Osteoblast (primary cell): ENCODE data around the gene PLEKHA6. TPM values are rescaled to one million over a fixed set of nuclear protein-coding genes. Genes with fewer than 3 reads are reported as not detected.

Experiments used
- DNase-seq: peaks from one replicate; pipeline ENCODE4 v3.0.0; 2011; ENCODE audit warnings: low spot score, mixed read lengths; ENCODE audit not compliant: insufficient read length; ENCODE audit errors: missing footprints
- H2AFZ ChIP-seq: 2 replicates; pipeline ENCODE4 v1.6.0; 2011; ENCODE audit warnings: mild to moderate bottlenecking, low read length
- H3K27ac ChIP-seq: 2 replicates; pipeline ENCODE4 v1.5.1; 2011; ENCODE audit warnings: mild to moderate bottlenecking, low read depth, low read length, moderate library complexity
- H3K27me3 ChIP-seq: 2 replicates; pipeline ENCODE4 v1.6.0; 2012; ENCODE audit warnings: mild to moderate bottlenecking, control low read depth, inconsistent platforms, low read length, moderate library complexity; ENCODE audit not compliant: insufficient read depth
- H3K36me3 ChIP-seq: 2 replicates; pipeline ENCODE4 v1.5.1; 2011; ENCODE audit warnings: mild to moderate bottlenecking, low read length, control low read depth, moderate library complexity; ENCODE audit not compliant: insufficient read depth
- H3K4me1 ChIP-seq: 2 replicates; pipeline ENCODE4 v1.5.1; 2011; ENCODE audit warnings: mild to moderate bottlenecking, low read length, control low read depth, moderate library complexity; ENCODE audit not compliant: insufficient read depth
- H3K4me2 ChIP-seq: 2 replicates; pipeline ENCODE4 v1.6.0; 2011; ENCODE audit warnings: mild to moderate bottlenecking, low read length; ENCODE audit not compliant: insufficient read depth
- H3K4me3 ChIP-seq: fragments of 200-600 bp; sonication (generic); 3 replicates; pipeline ENCODE4 v1.5.1; 2012; ENCODE audit warnings: mild to moderate bottlenecking, low read length, inconsistent platforms; ENCODE audit not compliant: insufficient read depth
- H3K79me2 ChIP-seq: 2 replicates; pipeline ENCODE4 v1.6.0; 2012; ENCODE audit warnings: mild to moderate bottlenecking, low read length, control low read depth, inconsistent platforms; ENCODE audit not compliant: insufficient read depth
- H3K9me3 ChIP-seq: 2 replicates; pipeline ENCODE4 v1.5.1; 2011; ENCODE audit warnings: low read depth, low read length, control low read depth
- H4K20me1 ChIP-seq: 2 replicates; pipeline ENCODE4 v1.6.0; 2012; ENCODE audit warnings: mild to moderate bottlenecking, low read length, control low read depth; ENCODE audit not compliant: insufficient read depth
- small RNA-seq: library from RNA; depleted of rRNA; stranded (forward); fragments of <200 nt; gene quantifications from one replicate; pipeline ENCODE3, GENCODE V24; 2012
- total RNA-seq: library from RNA; depleted of rRNA; stranded (reverse); fragments of >200 nt; gene quantifications from 2 replicates; pipeline ENCODE4 v1.2.3, GENCODE V29; 2012
- TF ChIP-seq, protein P1 (sequence below): IDR thresholded peaks from 2 replicates; pipeline ENCODE4 v1.5.1; 2011; ENCODE audit warnings: mild to moderate bottlenecking, low read depth, low read length, moderate library complexity; ENCODE audit errors: extremely low read depth

The PLEKHA6 gene
- total RNA-seq, 1 donor, result 0.36 TPM

DNA sequence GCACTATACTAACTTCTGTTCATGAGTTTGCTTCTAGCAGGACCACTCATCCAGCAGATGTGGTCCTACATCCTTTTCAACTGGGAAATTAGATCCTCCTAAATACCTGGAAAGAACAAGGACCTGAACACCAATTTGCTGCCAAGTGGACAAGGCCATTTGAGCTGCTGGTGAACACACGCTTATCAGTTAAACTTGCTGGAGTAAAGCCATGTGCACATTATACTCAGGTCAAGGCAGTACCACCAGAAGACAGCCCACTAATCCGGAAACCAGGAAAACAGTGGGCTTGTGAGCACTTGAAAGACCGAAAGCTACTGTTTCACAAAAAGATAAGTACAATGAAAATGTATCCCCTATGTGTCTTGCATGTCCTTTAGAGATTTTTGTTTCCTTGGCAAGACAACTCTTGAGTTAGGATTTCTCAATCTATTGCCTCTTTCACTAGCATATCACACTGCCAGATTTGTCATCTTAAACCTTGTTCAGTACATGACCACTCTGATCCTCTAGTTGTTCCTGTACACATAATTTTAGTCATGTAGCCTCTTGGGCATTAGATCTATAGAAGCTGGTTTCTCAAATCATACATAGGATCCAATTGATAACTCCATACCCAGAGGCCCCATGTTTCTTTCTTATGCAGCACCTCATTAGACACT is 189.1 kb downstream of the PLEKHA6 start:
- TF ChIP-seq, protein P1, sequence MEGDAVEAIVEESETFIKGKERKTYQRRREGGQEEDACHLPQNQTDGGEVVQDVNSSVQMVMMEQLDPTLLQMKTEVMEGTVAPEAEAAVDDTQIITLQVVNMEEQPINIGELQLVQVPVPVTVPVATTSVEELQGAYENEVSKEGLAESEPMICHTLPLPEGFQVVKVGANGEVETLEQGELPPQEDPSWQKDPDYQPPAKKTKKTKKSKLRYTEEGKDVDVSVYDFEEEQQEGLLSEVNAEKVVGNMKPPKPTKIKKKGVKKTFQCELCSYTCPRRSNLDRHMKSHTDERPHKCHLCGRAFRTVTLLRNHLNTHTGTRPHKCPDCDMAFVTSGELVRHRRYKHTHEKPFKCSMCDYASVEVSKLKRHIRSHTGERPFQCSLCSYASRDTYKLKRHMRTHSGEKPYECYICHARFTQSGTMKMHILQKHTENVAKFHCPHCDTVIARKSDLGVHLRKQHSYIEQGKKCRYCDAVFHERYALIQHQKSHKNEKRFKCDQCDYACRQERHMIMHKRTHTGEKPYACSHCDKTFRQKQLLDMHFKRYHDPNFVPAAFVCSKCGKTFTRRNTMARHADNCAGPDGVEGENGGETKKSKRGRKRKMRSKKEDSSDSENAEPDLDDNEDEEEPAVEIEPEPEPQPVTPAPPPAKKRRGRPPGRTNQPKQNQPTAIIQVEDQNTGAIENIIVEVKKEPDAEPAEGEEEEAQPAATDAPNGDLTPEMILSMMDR, result no peak
- H3K27ac ChIP-seq, result no peak overlapping the region
- no peaks in the 10 kb centered on the region for H4K20me1 ChIP-seq
- H3K4me3 ChIP-seq, result no peak overlapping the region
- H3K4me2 ChIP-seq, result no peak overlapping the region
- H3K79me2 ChIP-seq, result no peaks in the 10 kb centered on the region
- H3K27me3 ChIP-seq, result peaks cover under 1% of the 10 kb centered on the region
- peaks cover 13% of the 10 kb centered on the region for H3K4me1 ChIP-seq
- DNase-seq, result no peak
- H3K36me3 ChIP-seq, result no peaks in the 10 kb centered on the region
- H3K9me3 ChIP-seq, result peaks cover 5% of the 10 kb centered on the region
- no peak overlapping the region for H2AFZ ChIP-seq

DNA sequence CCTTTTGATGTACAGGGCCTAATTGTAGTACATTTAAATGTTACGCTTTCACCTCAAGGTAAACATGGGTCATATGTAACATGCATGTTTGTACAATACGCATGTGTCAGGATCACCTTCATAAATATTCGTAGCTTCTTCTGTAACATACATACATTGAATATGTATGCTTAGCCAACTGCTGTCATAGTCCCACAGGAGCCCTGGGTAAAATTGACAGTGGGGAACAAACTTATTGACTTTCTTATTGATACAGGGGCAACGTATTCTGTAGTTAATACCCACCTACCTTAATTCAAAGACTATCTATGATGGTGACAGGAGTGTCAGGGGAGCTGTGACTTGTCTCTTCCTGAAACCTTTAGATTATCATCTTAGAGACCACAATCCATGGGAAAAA is 189.9 kb downstream of the PLEKHA6 start:
- DNase-seq, result no peak
- H3K79me2 ChIP-seq, result no peaks in the 10 kb centered on the region
- no peaks in the 10 kb centered on the region for H3K27me3 ChIP-seq
- no peak overlapping the region for H2AFZ ChIP-seq
- H3K36me3 ChIP-seq, result no peaks in the 10 kb centered on the region
- peaks cover 5% of the 10 kb centered on the region for H3K9me3 ChIP-seq
- H4K20me1 ChIP-seq, result no peaks in the 10 kb centered on the region
- H3K4me2 ChIP-seq, result no peak overlapping the region
- peaks cover 13% of the 10 kb centered on the region for H3K4me1 ChIP-seq
- TF ChIP-seq, protein P1, result no peak
- no peak overlapping the region for H3K27ac ChIP-seq
- no peak overlapping the region for H3K4me3 ChIP-seq

Small RNA genes lying within 50 kb of the gene (small RNA-seq; reads per million reads assigned to genes)
- gene AL606489.2, result not detected

Other genes starting within 250 kb of the PLEKHA6 start
- 0.72 and 1.2 TPM in 2 replicates for gene ETNK2, start 207.9 kb downstream of the PLEKHA6 start, total RNA-seq
- gene REN, start 193.6 kb downstream of the PLEKHA6 start, total RNA-seq, result not detected in 2 replicates
- gene KISS1, start 163.4 kb downstream of the PLEKHA6 start, total RNA-seq, result not detected in 2 replicates
- gene GOLT1A, start 145.9 kb downstream of the PLEKHA6 start, total RNA-seq, result not detected in 2 replicates
- 21.5 and 23.9 TPM in 2 replicates for gene PPP1R15B, start 51.9 kb upstream of the PLEKHA6 start, total RNA-seq
- 0.36 and 2.1 TPM in 2 replicates for gene PIK3C2B, start 134.9 kb upstream of the PLEKHA6 start, total RNA-seq
- gene MDM4, start 156.5 kb upstream of the PLEKHA6 start, total RNA-seq, result 40.2 and 47.7 TPM in 2 replicates